Naive thymus-derived CD4-positive, alpha-beta T cell (primary cell): ENCODE measurements around the gene CYP2W1. TPM values are rescaled to one million over a fixed set of nuclear protein-coding genes. Genes with fewer than 3 reads are reported as not detected.
A peak's percentile ranks its signal among the peaks of the same experiment; 100 is the strongest.

Source experiments
- ATAC-seq: fragments of 150-1000 bp; cut with Tn5 transposase; 2 replicates; pipeline ENCODE4 v1.10.0; 2021; ENCODE audit warnings: mild to moderate bottlenecking, moderate library complexity
- CTCF ChIA-PET: fragments of 350-600 bp; sonication (Branson Sonifier 250); formaldehyde crosslinking; loops from one replicate; lab custom pipeline; 2021; ENCODE audit warnings: antibody characterized with exemption; lab: Charles Lee
- POLR2A ChIA-PET: fragments of 350-600 bp; sonication (Branson Sonifier 250); formaldehyde crosslinking; loops from one replicate; lab custom pipeline; 2021; ENCODE audit warnings: antibody characterized with exemption, inconsistent platforms; lab: Charles Lee
- DNase-seq, 9 donors: peaks; one replicate each; pipeline versions ENCODE4 v3.0.0 to v3.0.0-alpha.2; 2020 to 2022; ENCODE audit warnings: mixed read lengths in 1 of 9
- H3K27ac ChIP-seq: one replicate; pipeline ENCODE4 v1.7.0; 2013; ENCODE audit warnings: mild to moderate bottlenecking, low read depth, low read length, moderate library complexity
- H3K27me3 ChIP-seq, 2 donors: one replicate each; pipeline ENCODE4 v1.7.0; 2013; ENCODE audit warnings: low read length in 2 of 2, mild to moderate bottlenecking in 2 of 2, moderate library complexity in 2 of 2; ENCODE audit not compliant: control insufficient read depth in 2 of 2, insufficient read depth in 2 of 2
- H3K36me3 ChIP-seq, 3 experiments: 1 replicate in 2 of 3; 2 replicates in 1 of 3; pipeline ENCODE4 v1.7.0; 2013; ENCODE audit warnings: low read length in 3 of 3, mild to moderate bottlenecking in 3 of 3, moderate library complexity in 1 of 3; ENCODE audit not compliant: insufficient read depth in 3 of 3, control insufficient read depth in 2 of 3
- H3K4me1 ChIP-seq, 2 donors: one replicate each; pipeline ENCODE4 v1.7.0; 2013; ENCODE audit warnings: low read length in 2 of 2, mild to moderate bottlenecking in 2 of 2, moderate library complexity in 1 of 2; ENCODE audit not compliant: control insufficient read depth in 2 of 2, insufficient read depth in 2 of 2
- H3K4me3 ChIP-seq: 2 replicates; pipeline ENCODE4 v1.7.0; 2013; ENCODE audit warnings: mild to moderate bottlenecking, low read length
- H3K9me3 ChIP-seq, 3 experiments: 1 replicate in 2 of 3; 2 replicates in 1 of 3; pipeline ENCODE4 v1.7.0; 2013; ENCODE audit warnings: low read length in 3 of 3; ENCODE audit not compliant: control insufficient read depth in 2 of 3
- H3K27ac Mint-ChIP-seq, 9 donors: one replicate each; pipeline ENCODE4 v1.8.0; 2020 to 2022; ENCODE audit warnings: mixed read lengths in 9 of 9, mild to moderate bottlenecking in 8 of 9, moderate library complexity in 5 of 9, inconsistent platforms in 2 of 9
- H3K27me3 Mint-ChIP-seq, 5 donors: one replicate each; pipeline ENCODE4 v1.8.0; 2021 to 2022; ENCODE audit warnings: mixed read lengths in 5 of 5, mild to moderate bottlenecking in 1 of 5
- H3K36me3 Mint-ChIP-seq, 5 donors: one replicate each; pipeline ENCODE4 v1.8.0; 2020 to 2022; ENCODE audit warnings: mixed read lengths in 5 of 5, mild to moderate bottlenecking in 3 of 5, inconsistent platforms in 1 of 5
- H3K4me1 Mint-ChIP-seq, 7 donors: one replicate each; pipeline ENCODE4 v1.8.0; 2020 to 2022; ENCODE audit warnings: mixed read lengths in 7 of 7, mild to moderate bottlenecking in 3 of 7, inconsistent platforms in 1 of 7
- H3K4me3 Mint-ChIP-seq, 10 donors: one replicate each; pipeline ENCODE4 v1.8.0; 2020 to 2022; ENCODE audit warnings: mild to moderate bottlenecking in 10 of 10, mixed read lengths in 10 of 10, moderate library complexity in 6 of 10, inconsistent platforms in 2 of 10
- H3K9me3 Mint-ChIP-seq, 11 donors: one replicate each; pipeline ENCODE4 v1.8.0; 2020 to 2022; ENCODE audit warnings: mixed read lengths in 11 of 11, mild to moderate bottlenecking in 4 of 11, inconsistent platforms in 1 of 11, moderate library complexity in 1 of 11
- intact Hi-C, 2 donors: fragments of 100-400 bp; cut with micrococcal nuclease; formaldehyde crosslinking; loops; one replicate each; pipeline ENCODE4 v1.15.1; 2023
- polyA plus RNA-seq, 2 donors: library from polyadenylated mRNA; unstranded; fragments of 300-500 nt; fragmentation: Illumina TruSeq; gene quantifications; one replicate each; pipeline ENCODE4 v1.2.3, GENCODE V29; 2021
- total RNA-seq, 6 experiments: library from RNA in 5 of 6; stranded (reverse) in 5 of 6; gene quantifications; 1 replicate in 5 of 6; 2 replicates in 1 of 6; pipeline ENCODE4 v1.2.3 and lab custom pipeline; 2021 to 2026

CYP2W1 gene
- total and polyA plus RNA-seq, 7 experiments from 2014 or later, result not detected

DNA sequence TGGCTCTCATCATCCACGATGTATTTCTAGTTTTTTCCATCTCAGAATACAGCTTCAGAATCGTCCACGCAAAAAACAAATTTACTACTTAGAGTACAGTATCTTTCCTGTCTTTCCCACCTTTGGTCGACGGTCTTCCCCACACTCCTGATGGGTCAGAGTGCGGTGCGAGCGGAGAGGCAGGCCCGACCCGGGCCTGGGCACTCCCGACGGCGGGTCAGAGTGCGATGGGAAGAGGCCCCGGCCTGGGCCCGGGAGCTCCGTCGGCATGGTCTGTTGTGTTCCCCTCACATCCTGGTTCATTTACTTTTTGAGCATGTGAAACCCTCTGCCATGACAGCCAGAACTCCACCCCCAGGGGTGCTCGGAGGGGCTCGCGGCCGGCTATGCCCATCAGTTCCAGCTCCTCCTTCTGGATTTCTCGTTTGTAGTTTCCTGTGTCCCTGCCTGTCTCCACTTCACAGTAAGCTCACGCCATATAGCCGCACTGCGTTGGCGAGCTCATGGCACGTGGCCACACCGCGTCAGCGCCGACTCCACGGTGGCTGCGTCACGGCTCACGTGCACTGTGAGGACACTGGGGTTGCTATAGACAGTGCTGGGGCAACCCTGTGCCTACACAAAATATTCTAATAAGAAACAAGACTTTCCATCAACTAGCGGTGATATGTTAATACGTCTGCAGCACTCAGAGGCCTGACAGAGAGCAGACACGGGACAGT, 15.5 kb upstream of the CYP2W1 start:
- ChIA-PET POLR2A (no interaction called here), CTCF (no interaction called here)
- Histone ChIP-seq H3K4me3 (no peak overlapping the region), H3K27ac (no peak overlapping the region), H3K9me3 (no peaks in the 10 kb centered on the region), H3K27me3 (no peaks in the 10 kb centered on the region), H3K36me3 (peaks cover 7 to 55% (median 23%) of the 10 kb centered on the region in 3 experiments), H3K4me1 (peaks cover 0 to 5% of the 10 kb centered on the region in 2 donors)
- Mint-ChIP-seq H3K4me3 (no peak overlapping the region), H3K27ac (peak overlapping the region in 4 of 9 donors; percentile 28 to 48 (median 38)), H3K9me3 (peaks cover 0 to 5% (median 0%) of the 10 kb centered on the region in 11 donors), H3K27me3 (peaks cover 0 to 3% (median 0%) of the 10 kb centered on the region in 5 donors), H3K36me3 (peaks cover 12 to 25% (median 14%) of the 10 kb centered on the region in 5 donors), H3K4me1 (peaks cover 13 to 46% (median 39%) of the 10 kb centered on the region in 7 donors)
- ATAC-seq, result no peak
- no peak for DNase-seq
- intact Hi-C loops, result no loop called here

DNA sequence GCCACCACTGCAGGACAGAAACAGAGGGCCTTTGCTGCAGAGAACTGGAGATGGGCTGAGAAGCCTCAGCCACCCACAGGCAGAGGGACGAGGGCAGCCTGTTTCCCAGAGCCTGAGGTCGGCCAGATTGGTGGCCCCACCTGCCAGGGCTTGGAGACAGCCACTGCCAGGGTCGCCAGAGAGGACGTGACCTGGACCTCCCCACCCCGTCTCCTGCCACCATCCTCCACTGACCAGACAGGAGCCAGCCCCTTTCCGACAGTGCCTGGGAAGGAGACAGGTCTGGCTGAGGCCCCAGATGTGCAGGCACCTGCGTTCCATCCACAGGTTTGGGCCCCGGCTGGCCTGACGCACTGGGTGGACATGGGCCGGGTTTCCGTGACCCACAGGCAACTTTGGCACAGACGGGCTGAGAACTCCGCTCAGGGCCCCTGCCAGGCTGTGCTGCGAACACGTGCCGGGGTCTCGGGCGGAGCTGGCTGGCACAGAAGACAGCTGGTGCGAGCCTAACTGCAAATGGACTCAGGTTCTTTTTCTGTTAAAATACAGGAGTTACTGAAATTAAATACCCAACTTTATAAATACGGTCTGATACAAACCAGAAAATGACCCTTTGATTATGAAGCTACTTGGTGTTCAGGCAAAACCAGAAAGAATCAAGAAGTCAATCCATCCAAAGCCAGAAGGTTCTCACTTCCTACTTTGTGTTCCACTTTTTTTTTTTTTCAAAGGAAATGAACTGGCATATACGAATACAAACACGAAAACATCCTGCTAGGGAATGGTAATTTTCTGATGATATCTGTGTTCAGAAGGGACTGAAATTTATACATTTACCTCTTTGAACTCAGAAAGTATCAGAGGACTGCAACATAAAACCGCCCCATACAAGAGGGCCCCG, 14.5 kb upstream of the CYP2W1 start:
- H3K36me3 Mint-ChIP-seq, result peaks cover 12 to 27% (median 14%) of the 10 kb centered on the region in 5 donors
- no peak overlapping the region for H3K4me3 Mint-ChIP-seq
- no peak for ATAC-seq
- H3K27ac Mint-ChIP-seq, result peak overlapping the region in 2 of 9 donors; percentile 10 to 48
- H3K27me3 Mint-ChIP-seq, result peaks cover 0 to 2% (median 0%) of the 10 kb centered on the region in 5 donors
- no peak for DNase-seq
- Histone ChIP-seq H3K9me3 (no peaks in the 10 kb centered on the region), H3K36me3 (peaks cover 13 to 63% (median 23%) of the 10 kb centered on the region in 3 experiments), H3K4me1 (peaks cover 0 to 14% of the 10 kb centered on the region in 2 donors), H3K27ac (no peak overlapping the region), H3K4me3 (no peak overlapping the region), H3K27me3 (no peaks in the 10 kb centered on the region)
- intact Hi-C loops, result no loop called here
- ChIA-PET POLR2A (interaction anchor here (0.6 kb wide), 1 partner anchor 59 kb away, joined by 3 read pairs; no protein-coding TSS in a partner anchor), CTCF (no interaction called here)
- H3K9me3 Mint-ChIP-seq, result peaks cover 0 to 5% (median 0%) of the 10 kb centered on the region in 11 donors
- H3K4me1 Mint-ChIP-seq, result peaks cover 21 to 54% (median 44%) of the 10 kb centered on the region in 7 donors

GRCh38 chr7:969403-969802, 13.6 kb upstream of the CYP2W1 start:
- no peak overlapping the region for H3K4me3 Mint-ChIP-seq
- intact Hi-C loops, result no loop called here
- Histone ChIP-seq H3K9me3 (no peaks in the 10 kb centered on the region), H3K36me3 (peaks cover 13 to 63% (median 23%) of the 10 kb centered on the region in 3 experiments), H3K4me1 (peaks cover 6 to 17% of the 10 kb centered on the region in 2 donors), H3K4me3 (no peak overlapping the region), H3K27ac (no peak overlapping the region), H3K27me3 (no peaks in the 10 kb centered on the region)
- peaks cover 0 to 5% (median 0%) of the 10 kb centered on the region in 11 donors for H3K9me3 Mint-ChIP-seq
- DNase-seq, result no peak
- no peak for ATAC-seq
- ChIA-PET POLR2A (interaction anchor here (1.0 kb wide), 1 partner anchor 46 kb away, joined by 3 read pairs; no protein-coding TSS in a partner anchor), CTCF (no interaction called here)
- H3K27me3 Mint-ChIP-seq, result no peaks in the 10 kb centered on the region
- peak overlapping the region in 1 of 9 donors; percentile 65 for H3K27ac Mint-ChIP-seq
- H3K36me3 Mint-ChIP-seq, result peaks cover 12 to 27% (median 14%) of the 10 kb centered on the region in 5 donors
- peaks cover 24 to 50% (median 39%) of the 10 kb centered on the region in 7 donors for H3K4me1 Mint-ChIP-seq

DNA sequence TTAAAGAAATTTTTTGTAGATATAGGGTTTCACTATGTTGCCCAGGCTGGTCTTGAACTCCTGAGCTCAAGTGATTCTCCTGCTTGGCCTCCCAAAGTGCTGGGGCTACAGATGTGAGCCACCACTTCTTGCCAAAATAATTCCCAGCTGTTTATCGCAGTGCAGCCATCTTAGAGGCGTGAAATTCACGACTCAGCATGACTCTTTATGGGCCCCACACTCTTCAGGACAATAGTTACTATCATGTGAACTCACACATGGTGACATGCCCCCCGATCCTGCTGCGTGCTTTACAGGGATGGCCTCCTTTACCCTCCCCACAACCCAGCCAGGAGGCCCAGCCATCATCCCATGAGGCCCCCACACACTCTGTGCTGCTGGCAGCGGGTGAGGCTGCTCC, 12.2 kb upstream of the CYP2W1 start:
- peaks cover 20 to 42% (median 31%) of the 10 kb centered on the region in 7 donors for H3K4me1 Mint-ChIP-seq
- H3K27me3 Mint-ChIP-seq, result no peaks in the 10 kb centered on the region
- peaks cover 12 to 27% (median 14%) of the 10 kb centered on the region in 5 donors for H3K36me3 Mint-ChIP-seq
- H3K36me3 ChIP-seq, result peaks cover 13 to 69% (median 23%) of the 10 kb centered on the region in 3 experiments
- ChIA-PET CTCF (interaction anchor here (0.5 kb wide), 1 partner anchor 198 kb away, joined by 3 read pairs; no protein-coding TSS in a partner anchor), POLR2A (interaction anchor here (0.6 to 1.0 kb wide), 2 partner anchors 47 to 168 kb away, joined by 3 read pairs; no protein-coding TSS in a partner anchor)
- DNase-seq (no peak), ATAC-seq (no peak)
- H3K9me3 Mint-ChIP-seq, result peaks cover 0 to 5% (median 0%) of the 10 kb centered on the region in 11 donors
- H3K27me3 ChIP-seq, result no peaks in the 10 kb centered on the region
- H3K4me3 ChIP-seq, result no peak overlapping the region
- H3K27ac Mint-ChIP-seq, result peak overlapping the region in 2 of 9 donors; percentile 52 to 55
- peak overlapping the region in 3 of 10 donors; percentile 25 to 45 (median 27) for H3K4me3 Mint-ChIP-seq
- peaks cover 13 to 18% of the 10 kb centered on the region in 2 donors for H3K4me1 ChIP-seq
- no peaks in the 10 kb centered on the region for H3K9me3 ChIP-seq
- H3K27ac ChIP-seq, result no peak overlapping the region
- intact Hi-C loops, result no loop called here

DNA sequence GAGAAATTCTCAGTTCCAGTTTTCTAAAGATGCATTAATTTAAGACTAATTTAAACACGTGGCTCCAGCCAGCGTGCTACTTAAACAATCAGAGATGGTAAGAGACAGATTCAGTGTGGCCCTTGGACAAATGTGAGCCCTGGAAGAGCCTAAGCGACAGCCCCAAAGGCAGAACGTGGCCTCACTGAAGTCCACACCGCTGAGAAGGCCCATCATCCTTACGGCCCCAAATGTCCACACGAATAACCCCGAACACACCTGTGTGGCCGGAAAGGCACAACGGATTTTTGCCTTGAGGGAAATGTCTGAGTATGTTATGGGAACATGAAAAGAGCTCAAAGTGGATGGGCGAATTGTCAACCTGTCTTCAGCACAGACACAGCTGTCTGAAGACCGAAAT, 10.9 kb upstream of the CYP2W1 start:
- peak overlapping the region in 3 of 10 donors; percentile 34 to 53 (median 50) for H3K4me3 Mint-ChIP-seq
- intact Hi-C loops, result no loop called here
- H3K36me3 Mint-ChIP-seq, result peaks cover 12 to 27% (median 14%) of the 10 kb centered on the region in 5 donors
- H3K27me3 ChIP-seq, result no peaks in the 10 kb centered on the region
- peaks cover 14 to 20% of the 10 kb centered on the region in 2 donors for H3K4me1 ChIP-seq
- H3K9me3 ChIP-seq, result no peaks in the 10 kb centered on the region
- H3K27ac ChIP-seq, result no peak overlapping the region
- H3K4me3 ChIP-seq, result no peak overlapping the region
- DNase-seq, result no peak
- POLR2A ChIA-PET, result interaction anchor here (0.7 to 1.3 kb wide), 2 partner anchors 50 to 820 kb away, joined by 3 to 4 read pairs; no protein-coding TSS in a partner anchor
- H3K27me3 Mint-ChIP-seq, result no peaks in the 10 kb centered on the region
- peaks cover 12 to 36% (median 27%) of the 10 kb centered on the region in 7 donors for H3K4me1 Mint-ChIP-seq
- CTCF ChIA-PET, result interaction anchor here (1.7 kb wide), 1 partner anchor 20 kb away, joined by 6 read pairs; no protein-coding TSS in a partner anchor
- peak overlapping the region in 4 of 9 donors; percentile 16 to 34 (median 25) for H3K27ac Mint-ChIP-seq
- H3K36me3 ChIP-seq, result peaks cover 13 to 61% (median 23%) of the 10 kb centered on the region in 3 experiments
- no peak for ATAC-seq
- peaks cover 0 to 5% (median 0%) of the 10 kb centered on the region in 11 donors for H3K9me3 Mint-ChIP-seq
